CD14-positive monocyte (primary cell): ENCODE measurements around the gene BRAT1. TPM values are rescaled to one million over a fixed set of nuclear protein-coding genes. Genes with fewer than 3 reads are reported as not detected.
"Not testable (repeated sequence)": the region's sequence is repeated elsewhere in the genome, so short reads cannot be mapped to it uniquely, and the experiment has no call there.

Experiments
- DNase-seq, 3 donors: peaks; one replicate each; pipeline ENCODE4 v3.0.0-alpha.2; 2011 to 2022
- H2AFZ ChIP-seq: 2 replicates; pipeline ENCODE4 v1.6.0; 2012; ENCODE audit warnings: mild to moderate bottlenecking, low read depth, low read length, inconsistent platforms; ENCODE audit not compliant: insufficient read depth, poor library complexity, severe bottlenecking
- H3K27ac ChIP-seq, 2 donors: 1 replicate in 1 of 2; 2 replicates in 1 of 2; pipeline ENCODE4 v1.5.1; 2012 to 2013; ENCODE audit warnings: low read length in 2 of 2, control low read depth in 1 of 2, inconsistent platforms in 1 of 2, low read depth in 1 of 2, mild to moderate bottlenecking in 1 of 2
- H3K27me3 ChIP-seq, 2 donors: one replicate each; pipeline versions ENCODE4 v1.6.0 to v1.6.1; 2011 to 2013; ENCODE audit warnings: low read length in 2 of 2; ENCODE audit not compliant: control insufficient read depth in 2 of 2, insufficient read depth in 2 of 2
- H3K36me3 ChIP-seq, 2 donors: replicated peaks in 1 of 2; 1 replicate in 1 of 2; 2 replicates in 1 of 2; pipeline versions ENCODE4 v1.5.1 to v1.6.1; 2012 to 2013; ENCODE audit warnings: low read length in 2 of 2, control low read depth in 1 of 2, inconsistent platforms in 1 of 2, mild to moderate bottlenecking in 1 of 2; ENCODE audit not compliant: insufficient read depth in 2 of 2, control insufficient read depth in 1 of 2
- H3K4me1 ChIP-seq, 2 donors: 1 replicate in 1 of 2; 2 replicates in 1 of 2; pipeline versions ENCODE4 v1.5.1 to v1.6.1; 2012 to 2013; ENCODE audit warnings: low read length in 2 of 2, control low read depth in 1 of 2, inconsistent platforms in 1 of 2, mild to moderate bottlenecking in 1 of 2, moderate library complexity in 1 of 2; ENCODE audit not compliant: insufficient read depth in 2 of 2, control insufficient read depth in 1 of 2
- H3K4me2 ChIP-seq: replicated peaks from 2 replicates; pipeline ENCODE3; 2012; ENCODE audit warnings: low read length, moderate library complexity, mild to moderate bottlenecking; ENCODE audit not compliant: poor library complexity, severe bottlenecking; ENCODE audit errors: extremely low read depth
- H3K4me3 ChIP-seq, 3 experiments: fragments of 200-600 bp in 1 of 3; sonication (generic) in 1 of 3; replicated peaks in 1 of 3; 1 replicate in 2 of 3; 2 replicates in 1 of 3; pipeline ENCODE4 v1.5.1; 2011 to 2013; ENCODE audit warnings: low read length in 3 of 3, mild to moderate bottlenecking in 3 of 3, control low read depth in 2 of 3, low read depth in 2 of 3, inconsistent platforms in 1 of 3, moderate library complexity in 1 of 3
- H3K79me2 ChIP-seq: 2 replicates; pipeline ENCODE4 v1.6.0; 2012; ENCODE audit warnings: mild to moderate bottlenecking, control low read depth, inconsistent platforms, low read length, moderate library complexity; ENCODE audit not compliant: insufficient read depth
- H3K9ac ChIP-seq: 2 replicates; pipeline ENCODE4 v1.6.0; 2017; ENCODE audit warnings: low read length, mild to moderate bottlenecking; ENCODE audit not compliant: insufficient read depth, poor library complexity, severe bottlenecking
- H3K9me3 ChIP-seq, 2 donors: replicated peaks in 1 of 2; 1 replicate in 1 of 2; 2 replicates in 1 of 2; pipeline versions ENCODE4 v1.5.1 to v1.6.1; 2012 to 2013; ENCODE audit warnings: low read length in 2 of 2, control low read depth in 1 of 2; ENCODE audit not compliant: control insufficient read depth in 1 of 2, insufficient read depth in 1 of 2
- H4K20me1 ChIP-seq: 2 replicates; pipeline ENCODE4 v1.6.0; 2012; ENCODE audit warnings: mild to moderate bottlenecking, low read length, control low read depth, moderate library complexity; ENCODE audit not compliant: insufficient read depth
- H3K27ac Mint-ChIP-seq, 7 donors: one replicate each; pipeline ENCODE4 v1.8.0; 2020; ENCODE audit warnings: mild to moderate bottlenecking in 7 of 7, mixed read lengths in 7 of 7, moderate library complexity in 6 of 7, inconsistent platforms in 2 of 7
- H3K27me3 Mint-ChIP-seq, 3 donors: one replicate each; pipeline ENCODE4 v1.8.0; 2021 to 2022; ENCODE audit warnings: low read depth in 3 of 3, mild to moderate bottlenecking in 3 of 3, mixed read lengths in 3 of 3, moderate library complexity in 3 of 3, inconsistent platforms in 1 of 3
- H3K36me3 Mint-ChIP-seq, 2 donors: one replicate each; pipeline ENCODE4 v1.8.0; 2020; ENCODE audit warnings: mixed read lengths in 2 of 2, inconsistent platforms in 1 of 2, mild to moderate bottlenecking in 1 of 2
- H3K4me1 Mint-ChIP-seq: one replicate; pipeline ENCODE4 v1.8.0; 2020; ENCODE audit warnings: mild to moderate bottlenecking, mixed read lengths
- H3K4me3 Mint-ChIP-seq, 2 donors: one replicate each; pipeline ENCODE4 v1.8.0; 2020; ENCODE audit warnings: mild to moderate bottlenecking in 2 of 2, mixed read lengths in 2 of 2, moderate library complexity in 1 of 2
- H3K9me3 Mint-ChIP-seq, 7 donors: one replicate each; pipeline ENCODE4 v1.8.0; 2020 to 2022; ENCODE audit warnings: mixed read lengths in 7 of 7, mild to moderate bottlenecking in 6 of 7, moderate library complexity in 6 of 7, inconsistent platforms in 2 of 7
- CTCF ChIP-seq: fragments of 200-600 bp; IDR thresholded peaks from one replicate; pipeline ENCODE4 v1.8.0; 2022; ENCODE audit warnings: antibody characterized with exemption, mild to moderate bottlenecking
- WGBS: methylation state at CpG from one replicate; pipeline ENCODE4 v1.1.5; 2013; ENCODE audit warnings: missing lambda C conversion rate; ENCODE audit not compliant: insufficient coverage; 5-methylcytosine and 5-hydroxymethylcytosine counted together
- intact Hi-C, 2 donors: fragments of 100-400 bp; cut with micrococcal nuclease; formaldehyde crosslinking; loops; one replicate each; pipeline versions ENCODE4 v1.15.0 to v1.15.1; 2023
- polyA plus RNA-seq, 3 donors: library from polyadenylated mRNA; depleted of rRNA in 1 of 3; unstranded in 2 of 3; stranded (reverse) in 1 of 3; fragments of 300-500 nt in 2 of 3; fragments of >200 nt in 1 of 3; fragmentation: Illumina TruSeq in 2 of 3; gene quantifications; 1 replicate in 2 of 3; 2 replicates in 1 of 3; pipeline ENCODE4 v1.2.3, GENCODE V29; 2012 to 2021

The BRAT1 gene
- polyA plus RNA-seq, 3 donors, result 31.6 to 34.2 (median 32.5) TPM

- Histone ChIP-seq H2AFZ (no peak overlapping the region), H4K20me1 (peaks cover 4% of the 10 kb centered on the region), H3K4me2 (no peak overlapping the region), H3K4me1 (peaks cover 8 to 9% of the 10 kb centered on the region in 2 donors), H3K27ac (no peak overlapping the region), H3K79me2 (peaks cover 12% of the 10 kb centered on the region), H3K9me3 (no peaks in the 10 kb centered on the region), H3K9ac (no peak overlapping the region), H3K27me3 (no peaks in the 10 kb centered on the region), H3K36me3 (peaks cover 4 to 20% of the 10 kb centered on the region in 2 donors), H3K4me3 (no peak overlapping the region)
- intact Hi-C loops, result loop anchor here in 1 of 2 donors (10.0 kb wide), 1 partner anchor 92 kb away; the partner anchor contains the start of gene GRIFIN
- no peaks in the 10 kb centered on the region for H3K9me3 Mint-ChIP-seq
- no peak for DNase-seq
- H3K4me1 Mint-ChIP-seq, result peaks cover 11% of the 10 kb centered on the region
- 98% methylated on average over 5 of the region's 8 CpGs for WGBS
- no peak for TF ChIP-seq CTCF
- no peaks in the 10 kb centered on the region for H3K27me3 Mint-ChIP-seq
- no peak overlapping the region for H3K4me3 Mint-ChIP-seq
- H3K27ac Mint-ChIP-seq, result no peak overlapping the region
- H3K36me3 Mint-ChIP-seq, result peaks cover 37 to 48% of the 10 kb centered on the region in 2 donors
These were observed 11.1 kb upstream of the BRAT1 start for GRCh38 chr7:2566348-2566889.

- Histone ChIP-seq H3K27me3 (no peaks in the 10 kb centered on the region), H3K4me1 (peaks cover 11 to 12% of the 10 kb centered on the region in 2 donors), H3K36me3 (peaks cover 3 to 14% of the 10 kb centered on the region in 2 donors), H3K9me3 (no peaks in the 10 kb centered on the region), H3K27ac (no peak overlapping the region), H3K79me2 (peaks cover 18% of the 10 kb centered on the region), H3K9ac (no peak overlapping the region), H3K4me3 (no peak overlapping the region), H3K4me2 (no peak overlapping the region), H4K20me1 (peaks cover 8% of the 10 kb centered on the region), H2AFZ (no peak overlapping the region)
- no peak overlapping the region for H3K27ac Mint-ChIP-seq
- WGBS, result 97% methylated on average over 7 of the region's 12 CpGs
- intact Hi-C loops, result loop anchor here (5.0 to 10.0 kb wide), 2 partner anchors 42 to 90 kb away; partner anchors contain the start of gene GRIFIN (in 1 of the 2)
- DNase-seq, result no peak
- H3K36me3 Mint-ChIP-seq, result peaks cover 31 to 43% of the 10 kb centered on the region in 2 donors
- H3K9me3 Mint-ChIP-seq, result no peaks in the 10 kb centered on the region
- no peak for TF ChIP-seq CTCF
- H3K4me1 Mint-ChIP-seq, result peaks cover 14% of the 10 kb centered on the region
- no peaks in the 10 kb centered on the region for H3K27me3 Mint-ChIP-seq
- H3K4me3 Mint-ChIP-seq, result no peak overlapping the region
These were observed 9.7 kb upstream of the BRAT1 start for GRCh38 chr7:2564970-2565540.

DNA sequence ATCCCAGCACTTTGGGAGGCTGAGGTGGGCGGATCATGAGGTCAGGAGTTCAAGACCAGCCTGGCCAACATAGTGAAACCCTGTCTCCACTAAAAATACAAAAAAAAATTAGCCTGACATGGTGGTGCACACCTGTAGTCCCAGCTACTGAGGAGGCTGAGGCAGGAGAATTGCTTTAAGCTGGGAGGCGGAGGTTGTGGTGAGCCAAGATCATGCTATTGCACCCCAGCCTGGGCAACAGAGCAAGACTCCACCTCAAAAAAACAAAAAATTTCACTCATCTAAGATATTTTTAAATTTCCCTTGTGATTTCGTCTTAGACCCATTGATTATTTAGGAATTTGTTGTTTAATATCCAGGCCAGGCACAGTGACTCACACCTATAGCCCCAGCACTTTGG lies 8.6 kb upstream of the BRAT1 start:
- H3K36me3 ChIP-seq, H3K27me3 ChIP-seq, H3K27me3 Mint-ChIP-seq, H3K9ac ChIP-seq, H3K27ac Mint-ChIP-seq, H2AFZ ChIP-seq, H3K4me3 Mint-ChIP-seq, H3K9me3 Mint-ChIP-seq, H3K4me3 ChIP-seq, H3K9me3 ChIP-seq, DNase-seq, H3K4me2 ChIP-seq, H3K27ac ChIP-seq: not testable (repeated sequence)
- Histone ChIP-seq H3K4me1 (peaks cover 20 to 21% of the 10 kb centered on the region in 2 donors), H3K79me2 (peaks cover 26% of the 10 kb centered on the region), H4K20me1 (peaks cover 10% of the 10 kb centered on the region)
- WGBS, result no CpG with 5 or more reads among the region's 3 CpGs
- intact Hi-C loops, result loop anchor here (5.0 to 10.0 kb wide), 2 partner anchors 43 to 89 kb away; partner anchors contain the start of gene GRIFIN (in 1 of the 2)
- Mint-ChIP-seq H3K4me1 (peaks cover 20% of the 10 kb centered on the region), H3K36me3 (peaks cover 22 to 32% of the 10 kb centered on the region in 2 donors)
